Stimulated activated CD8-positive, alpha-beta memory T cell treated with anti-CD3 and anti-CD28 coated beads, Interleukin-15, amount 100 ng/mL, for 1 hour (primary cell): ENCODE data around the gene C9orf43.

Experiments used
- DNase-seq: peaks from one replicate; pipeline ENCODE4 v3.0.0-alpha.2; 2020; ENCODE audit warnings: low read depth

The C9orf43 gene

GRCh38 chr9:113467183-113467582, 56.6 kb downstream of the C9orf43 start:
- no peak for DNase-seq

- no peak for DNase-seq
Observed at GRCh38 chr9:113468716-113469448, 58.3 kb downstream of the C9orf43 start.

DNA sequence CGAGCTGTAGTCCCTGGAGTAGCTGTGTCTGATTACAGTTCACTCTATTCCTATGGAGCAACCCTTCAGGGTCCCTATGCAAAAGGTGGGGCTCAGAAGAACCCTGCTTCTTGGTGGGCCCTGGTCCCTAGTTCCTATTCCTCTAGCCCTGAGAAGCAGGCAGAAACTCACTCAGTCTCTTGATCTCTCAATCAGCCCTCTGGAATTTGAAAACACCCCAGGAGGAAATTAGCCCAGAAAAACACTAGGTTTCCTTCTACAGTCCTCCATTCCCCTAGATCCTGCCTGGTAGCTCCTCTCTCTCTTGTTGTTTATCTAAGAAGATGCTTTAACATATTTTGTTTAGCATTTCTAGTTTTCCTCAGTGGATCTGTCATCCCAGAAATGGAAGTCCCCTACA, 60.6 kb downstream of the C9orf43 start:
- DNase-seq: no peak

GRCh38 chr9:113471566-113471965, 61.0 kb downstream of the C9orf43 start:
- DNase-seq: no peak

- DNase-seq: no peak
Observed at GRCh38 chr9:113472199-113472598, 61.7 kb downstream of the C9orf43 start.

DNA sequence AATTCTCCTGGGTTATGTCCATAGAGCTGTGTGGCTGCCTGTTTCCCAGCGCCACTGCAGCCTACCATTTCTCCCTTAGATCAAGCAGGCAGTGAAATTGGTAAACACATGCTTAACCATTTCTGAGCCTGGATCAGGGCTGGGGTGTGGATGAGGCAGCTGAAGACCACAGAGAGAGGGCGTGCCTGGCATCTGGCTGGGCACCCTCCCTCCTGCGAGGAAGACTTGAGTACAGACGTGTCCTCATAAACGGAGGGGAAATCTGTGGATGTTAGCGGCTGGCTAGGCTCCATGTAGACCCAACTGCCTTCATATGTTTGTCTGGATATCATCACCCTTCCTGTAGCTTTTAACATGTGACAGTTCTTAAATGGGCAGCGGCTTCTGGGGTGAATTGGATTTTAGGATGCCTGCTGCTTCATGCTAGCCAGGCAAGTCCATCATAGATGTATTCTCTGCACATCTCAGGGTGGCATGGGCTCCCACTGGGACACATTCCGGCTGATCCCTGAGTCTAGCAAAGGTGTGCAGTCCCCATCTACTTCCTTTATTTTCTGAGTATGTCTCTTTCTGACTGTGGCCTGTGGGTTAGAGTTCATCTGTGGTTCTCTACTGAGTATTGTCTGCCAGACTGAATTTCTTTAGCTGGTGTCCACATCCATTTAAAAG, 63.9 kb downstream of the C9orf43 start:
- DNase-seq: no peak

DNA sequence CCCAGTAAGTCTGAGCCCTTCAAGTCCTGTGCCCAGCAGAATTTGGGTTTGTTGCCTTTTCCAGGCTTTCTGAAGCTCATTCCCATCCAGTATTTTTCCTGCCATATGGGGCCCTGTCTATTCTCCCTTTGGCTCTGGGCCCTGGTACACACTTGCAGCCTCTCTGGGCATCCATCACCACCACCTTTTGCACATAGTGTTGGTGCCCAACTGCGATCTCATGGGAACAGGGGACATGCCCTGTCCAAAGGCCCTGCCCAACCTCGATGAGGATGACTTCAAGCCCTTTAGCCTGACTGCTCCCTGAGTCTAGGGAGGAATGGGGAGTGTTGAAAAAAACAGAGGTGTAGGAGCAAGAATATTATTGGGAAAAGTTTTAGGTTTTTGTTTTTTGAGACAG, 64.5 kb downstream of the C9orf43 start:
- no peak for DNase-seq

DNA sequence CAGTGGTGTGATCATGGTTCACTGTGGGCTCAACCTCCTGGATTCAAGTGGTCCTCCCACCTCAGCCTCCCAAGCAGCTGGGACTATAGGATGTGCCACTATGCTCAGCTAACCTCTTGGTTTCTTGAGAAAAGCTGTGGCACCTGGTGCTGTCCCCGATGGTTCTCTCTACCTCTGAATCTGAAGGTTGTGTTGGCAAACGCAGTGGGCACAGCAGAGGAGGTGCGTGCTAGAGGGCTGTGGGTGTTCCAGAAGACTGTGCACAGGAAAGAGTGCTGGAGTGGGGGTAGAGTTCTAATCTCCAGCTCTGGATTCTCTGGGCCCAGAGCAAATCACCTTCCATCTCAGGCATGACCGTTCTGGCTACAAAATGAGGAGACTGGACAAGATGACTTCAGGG, 65.4 kb downstream of the C9orf43 start:
- DNase-seq: no peak

- no peak for DNase-seq
Observed at GRCh38 chr9:113476511-113476916, 66.0 kb downstream of the C9orf43 start.

DNA sequence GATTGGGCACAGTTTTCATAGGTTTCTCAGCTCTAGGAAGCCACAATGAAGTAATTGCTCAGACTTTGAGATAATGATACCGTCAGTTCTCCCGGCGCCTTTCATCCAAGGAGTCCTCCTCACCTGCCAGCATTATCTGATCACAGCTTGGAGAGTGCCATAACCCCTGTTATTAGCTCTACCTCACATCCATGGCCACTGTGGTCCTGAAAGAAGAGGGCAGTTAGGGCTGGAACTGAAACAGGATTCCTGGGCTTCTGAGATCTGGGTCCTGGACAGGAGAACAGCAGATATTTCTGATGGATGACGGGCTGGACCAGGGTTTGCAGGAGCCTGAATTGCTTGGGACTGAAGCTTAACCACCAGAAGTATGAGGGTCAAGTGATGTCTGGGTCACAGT, 66.5 kb downstream of the C9orf43 start:
- no peak for DNase-seq

- no peak for DNase-seq
Observed at GRCh38 chr9:113477661-113478060, 67.1 kb downstream of the C9orf43 start.

GRCh38 chr9:113479174-113479621, 68.7 kb downstream of the C9orf43 start:
- no peak for DNase-seq
